ENCODE measurements around the gene AP4B1. TPM values are rescaled to one million over a fixed set of nuclear protein-coding genes. Genes with fewer than 3 reads are reported as not detected.

Gene AP4B1
- total and polyA plus RNA-seq, 9 of the 15 experiments (the other 6 are each of a cell fraction or from before 2014, with no cell fraction given), result 15.8 to 36.5 (median 24.6) TPM

DNA sequence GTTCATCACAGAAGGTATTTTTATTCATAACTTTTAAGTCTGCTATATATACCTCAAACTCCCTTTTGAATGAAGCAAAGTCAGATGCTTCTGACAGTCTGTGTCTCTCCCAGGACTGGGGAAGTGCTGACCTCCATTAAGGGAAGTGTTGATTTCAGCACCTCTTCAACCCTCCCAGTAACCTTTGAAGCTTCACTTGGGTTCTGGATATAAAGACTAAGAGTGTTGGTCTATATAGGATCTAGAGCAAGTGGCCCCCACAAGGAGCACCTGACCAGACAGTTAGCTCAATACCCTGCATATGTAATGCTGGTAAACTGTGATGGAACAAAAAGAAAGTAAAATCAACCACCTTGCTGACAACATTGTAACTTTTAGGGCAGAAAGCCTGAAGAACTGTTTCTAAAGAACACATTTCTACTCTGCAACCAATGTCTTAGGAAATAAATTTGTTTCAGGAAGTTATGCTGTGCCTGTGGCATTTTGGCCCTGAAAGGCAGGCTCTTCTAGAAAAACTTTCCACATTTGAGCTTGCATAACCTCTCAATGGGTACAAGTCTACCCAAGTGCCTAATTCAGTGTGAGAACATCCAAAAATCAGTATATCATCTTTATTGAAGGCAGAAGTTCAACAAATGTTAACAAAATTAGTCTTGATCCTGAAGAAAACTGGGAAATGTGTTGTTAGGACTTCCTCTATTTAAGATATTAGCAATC is 32.2 kb downstream of the AP4B1 start (continued):
- TF ChIP-seq, protein P1, sequence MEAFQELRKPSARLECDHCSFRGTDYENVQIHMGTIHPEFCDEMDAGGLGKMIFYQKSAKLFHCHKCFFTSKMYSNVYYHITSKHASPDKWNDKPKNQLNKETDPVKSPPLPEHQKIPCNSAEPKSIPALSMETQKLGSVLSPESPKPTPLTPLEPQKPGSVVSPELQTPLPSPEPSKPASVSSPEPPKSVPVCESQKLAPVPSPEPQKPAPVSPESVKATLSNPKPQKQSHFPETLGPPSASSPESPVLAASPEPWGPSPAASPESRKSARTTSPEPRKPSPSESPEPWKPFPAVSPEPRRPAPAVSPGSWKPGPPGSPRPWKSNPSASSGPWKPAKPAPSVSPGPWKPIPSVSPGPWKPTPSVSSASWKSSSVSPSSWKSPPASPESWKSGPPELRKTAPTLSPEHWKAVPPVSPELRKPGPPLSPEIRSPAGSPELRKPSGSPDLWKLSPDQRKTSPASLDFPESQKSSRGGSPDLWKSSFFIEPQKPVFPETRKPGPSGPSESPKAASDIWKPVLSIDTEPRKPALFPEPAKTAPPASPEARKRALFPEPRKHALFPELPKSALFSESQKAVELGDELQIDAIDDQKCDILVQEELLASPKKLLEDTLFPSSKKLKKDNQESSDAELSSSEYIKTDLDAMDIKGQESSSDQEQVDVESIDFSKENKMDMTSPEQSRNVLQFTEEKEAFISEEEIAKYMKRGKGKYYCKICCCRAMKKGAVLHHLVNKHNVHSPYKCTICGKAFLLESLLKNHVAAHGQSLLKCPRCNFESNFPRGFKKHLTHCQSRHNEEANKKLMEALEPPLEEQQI (IDR thresholded peaks at IDR 0.05), result no peak
- no peak for TF ChIP-seq ZBTB17 (CRISPR knock-in tag; IDR thresholded peaks at IDR 0.05)
- no peak for TF ChIP-seq TFAP4 (CRISPR knock-in tag; IDR thresholded peaks at IDR 0.05; ENCODE audit: borderline replicate concordance)
- TF ChIP-seq CREB5 (CRISPR knock-in tag; IDR thresholded peaks at IDR 0.05), result no peak
- TF ChIP-seq, protein P2, sequence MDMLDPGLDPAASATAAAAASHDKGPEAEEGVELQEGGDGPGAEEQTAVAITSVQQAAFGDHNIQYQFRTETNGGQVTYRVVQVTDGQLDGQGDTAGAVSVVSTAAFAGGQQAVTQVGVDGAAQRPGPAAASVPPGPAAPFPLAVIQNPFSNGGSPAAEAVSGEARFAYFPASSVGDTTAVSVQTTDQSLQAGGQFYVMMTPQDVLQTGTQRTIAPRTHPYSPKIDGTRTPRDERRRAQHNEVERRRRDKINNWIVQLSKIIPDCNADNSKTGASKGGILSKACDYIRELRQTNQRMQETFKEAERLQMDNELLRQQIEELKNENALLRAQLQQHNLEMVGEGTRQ (CRISPR knock-in tag; IDR thresholded peaks at IDR 0.05), result no peak
- no peak for TF ChIP-seq HDAC6 (IDR thresholded peaks at IDR 0.05; ENCODE audit: low read depth, low read length)
- TF ChIP-seq, protein P3, sequence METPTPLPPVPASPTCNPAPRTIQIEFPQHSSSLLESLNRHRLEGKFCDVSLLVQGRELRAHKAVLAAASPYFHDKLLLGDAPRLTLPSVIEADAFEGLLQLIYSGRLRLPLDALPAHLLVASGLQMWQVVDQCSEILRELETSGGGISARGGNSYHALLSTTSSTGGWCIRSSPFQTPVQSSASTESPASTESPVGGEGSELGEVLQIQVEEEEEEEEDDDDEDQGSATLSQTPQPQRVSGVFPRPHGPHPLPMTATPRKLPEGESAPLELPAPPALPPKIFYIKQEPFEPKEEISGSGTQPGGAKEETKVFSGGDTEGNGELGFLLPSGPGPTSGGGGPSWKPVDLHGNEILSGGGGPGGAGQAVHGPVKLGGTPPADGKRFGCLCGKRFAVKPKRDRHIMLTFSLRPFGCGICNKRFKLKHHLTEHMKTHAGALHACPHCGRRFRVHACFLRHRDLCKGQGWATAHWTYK (CRISPR knock-in tag; IDR thresholded peaks at IDR 0.05), result peak; percentile 57; the same call in 1 of the 2 replicates
- TF ChIP-seq ZNF785 (CRISPR knock-in tag; IDR thresholded peaks at IDR 0.05), result no peak
- 0 out of 2 replicates have a peak, but pooled peaks have one; percentile 53 for TF ChIP-seq ZNF175 (CRISPR knock-in tag; IDR thresholded peaks at IDR 0.05; ENCODE audit: low read depth)
- peak in 1 of 3 experiments; percentile 7; a peak in 1 of 6 replicates for TF ChIP-seq ZBTB11 (CRISPR knock-in tag; IDR thresholded peaks at IDR 0.05)
- no peak for TF ChIP-seq ZFPM2 (CRISPR knock-in tag; IDR thresholded peaks at IDR 0.05)
- no peak for TF ChIP-seq SRF (CRISPR knock-in tag; IDR thresholded peaks at IDR 0.05)
- no peak for TF ChIP-seq MEF2A (IDR thresholded peaks at IDR 0.05; ENCODE audit: control insufficient read depth, low read depth, low read length)
- TF ChIP-seq ZBTB8A (IDR thresholded peaks at IDR 0.05; ENCODE audit: partially characterized antibody), result no peak

Measured in K562 (cell line).